ENCODE data around the gene AKT2. TPM values are rescaled to one million over a fixed set of nuclear protein-coding genes. Genes with fewer than 3 reads are reported as not detected.

The AKT2 gene
- total RNA-seq, 1 experiment from 2014 or later = 150 TPM

DNA sequence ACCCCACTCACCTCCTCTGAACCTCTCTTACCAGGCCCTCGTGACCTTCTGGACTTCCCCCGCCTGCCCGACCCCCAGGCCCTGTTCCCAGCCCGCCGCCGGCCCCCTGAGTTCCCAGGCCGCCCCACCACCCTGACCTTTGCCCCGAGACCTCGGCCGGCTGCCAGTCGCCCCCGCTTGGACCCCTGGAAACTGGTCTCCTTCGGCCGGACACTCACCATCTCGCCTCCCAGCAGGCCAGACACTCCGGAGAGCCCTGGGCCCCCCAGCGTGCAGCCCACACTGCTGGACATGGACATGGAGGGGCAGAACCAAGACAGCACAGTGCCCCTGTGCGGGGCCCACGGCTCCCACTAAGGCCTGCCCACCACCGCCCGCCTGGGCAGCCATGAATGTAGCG is 70.2 kb downstream of the AKT2 start:
- H3K27me3 Mint-ChIP-seq (ENCODE audit: low read depth) = peaks cover 31% of the 10 kb centered on the region
- no peaks in the 10 kb centered on the region for H3K4me1 ChIP-seq (ENCODE audit: insufficient read depth, low read length)
- no peak overlapping the region for H2AK5ac ChIP-seq (ENCODE audit: insufficient read length, low read length)
- H2BK5ac ChIP-seq (ENCODE audit: insufficient read length, low read length) = no peak overlapping the region
- DNase-seq = no peak
- no peak overlapping the region for H3K4ac ChIP-seq (ENCODE audit: low read depth, low read length)
- no peak overlapping the region for H3T11ph ChIP-seq (ENCODE audit: low read length)
- H4K91ac ChIP-seq (ENCODE audit: insufficient read length, low read depth, low read length) = no peak overlapping the region
- H3K36me3 Mint-ChIP-seq (ENCODE audit: insufficient read depth in 1 of 3, low read depth in 3 of 3) = peaks cover 1 to 18% (median 5%) of the 10 kb centered on the region in 3 experiments
- no peaks in the 10 kb centered on the region; the same call in 1 of the 2 replicates for H3K27me3 ChIP-seq (ENCODE audit: insufficient read depth, low read length)
- no peaks in the 10 kb centered on the region for H4K20me1 ChIP-seq (ENCODE audit: control insufficient read depth, insufficient read depth, insufficient read length)
- no peak overlapping the region for H2BK120ac ChIP-seq (ENCODE audit: low read depth, low read length, poor library complexity, severe bottlenecking)
- H2BK12ac ChIP-seq (ENCODE audit: insufficient read length, low read depth, low read length) = no peak overlapping the region
- no CpG with 5 or more reads among the region's 22 CpGs for WGBS (ENCODE audit: extremely low coverage, insufficient read length, low lambda C conversion rate)
- H3K79me1 ChIP-seq (ENCODE audit: insufficient read depth, low read depth, low read length, poor library complexity, severe bottlenecking) = no peaks in the 10 kb centered on the region
- H3K4me2 ChIP-seq (ENCODE audit: insufficient read depth, insufficient read length, low read length) = no peak overlapping the region
- H3K56ac ChIP-seq (ENCODE audit: insufficient read length, low read depth, low read length) = no peak overlapping the region
- no peak overlapping the region for H2AFZ ChIP-seq (ENCODE audit: low read length)
- H3K4me3 Mint-ChIP-seq = no peak overlapping the region
- H3K23me2 ChIP-seq (ENCODE audit: insufficient read length, low read depth, low read length, poor library complexity, severe bottlenecking) = no peaks in the 10 kb centered on the region
- H3K9ac ChIP-seq (ENCODE audit: extremely low read depth, insufficient read length, low read length) = no peak overlapping the region
- no peak overlapping the region for H3K27ac Mint-ChIP-seq
- no peak overlapping the region for H4K5ac ChIP-seq (ENCODE audit: insufficient read length, low read depth, low read length)
- TF ChIP-seq, protein P1, sequence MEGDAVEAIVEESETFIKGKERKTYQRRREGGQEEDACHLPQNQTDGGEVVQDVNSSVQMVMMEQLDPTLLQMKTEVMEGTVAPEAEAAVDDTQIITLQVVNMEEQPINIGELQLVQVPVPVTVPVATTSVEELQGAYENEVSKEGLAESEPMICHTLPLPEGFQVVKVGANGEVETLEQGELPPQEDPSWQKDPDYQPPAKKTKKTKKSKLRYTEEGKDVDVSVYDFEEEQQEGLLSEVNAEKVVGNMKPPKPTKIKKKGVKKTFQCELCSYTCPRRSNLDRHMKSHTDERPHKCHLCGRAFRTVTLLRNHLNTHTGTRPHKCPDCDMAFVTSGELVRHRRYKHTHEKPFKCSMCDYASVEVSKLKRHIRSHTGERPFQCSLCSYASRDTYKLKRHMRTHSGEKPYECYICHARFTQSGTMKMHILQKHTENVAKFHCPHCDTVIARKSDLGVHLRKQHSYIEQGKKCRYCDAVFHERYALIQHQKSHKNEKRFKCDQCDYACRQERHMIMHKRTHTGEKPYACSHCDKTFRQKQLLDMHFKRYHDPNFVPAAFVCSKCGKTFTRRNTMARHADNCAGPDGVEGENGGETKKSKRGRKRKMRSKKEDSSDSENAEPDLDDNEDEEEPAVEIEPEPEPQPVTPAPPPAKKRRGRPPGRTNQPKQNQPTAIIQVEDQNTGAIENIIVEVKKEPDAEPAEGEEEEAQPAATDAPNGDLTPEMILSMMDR (conservative IDR thresholded peaks at IDR 0.05) = no peak
- no peak overlapping the region for H3K27ac ChIP-seq (ENCODE audit: insufficient read length, low read depth, low read length)
- H3K18ac ChIP-seq (ENCODE audit: insufficient read length, low read depth, low read length) = no peak overlapping the region
- H2BK20ac ChIP-seq (ENCODE audit: low read depth, low read length, poor library complexity, severe bottlenecking) = no peak overlapping the region
- no peaks in the 10 kb centered on the region for H3K9me3 ChIP-seq (ENCODE audit: control insufficient read depth, low read depth, low read length)
- no peaks in the 10 kb centered on the region for H3K79me2 ChIP-seq (ENCODE audit: insufficient read depth, low read length)
- H4K8ac ChIP-seq (replicated peaks; ENCODE audit: insufficient read length, low read depth, low read length) = no peak overlapping the region
- H2BK15ac ChIP-seq (ENCODE audit: low read depth, low read length) = no peak overlapping the region
- H3K14ac ChIP-seq (ENCODE audit: insufficient read depth, low read length) = no peak overlapping the region
- H3K9me3 Mint-ChIP-seq = no peaks in the 10 kb centered on the region; a peak in 2 of 5 replicates
- peaks cover 16% of the 10 kb centered on the region in 2 experiments for H3K4me1 Mint-ChIP-seq
- no peak overlapping the region for H3K23ac ChIP-seq (ENCODE audit: insufficient read length, low read depth, low read length)
